HG03442 (cell line): ENCODE results near the gene BICD1.

Experiments
- ATAC-seq: cut with Tn5 transposase; IDR thresholded peaks from one replicate; pipeline ENCODE4 v1.9.1; 2021; ENCODE audit warnings: mild to moderate bottlenecking, moderate library complexity; ENCODE audit not compliant: unreplicated experiment

BICD1 gene

DNA sequence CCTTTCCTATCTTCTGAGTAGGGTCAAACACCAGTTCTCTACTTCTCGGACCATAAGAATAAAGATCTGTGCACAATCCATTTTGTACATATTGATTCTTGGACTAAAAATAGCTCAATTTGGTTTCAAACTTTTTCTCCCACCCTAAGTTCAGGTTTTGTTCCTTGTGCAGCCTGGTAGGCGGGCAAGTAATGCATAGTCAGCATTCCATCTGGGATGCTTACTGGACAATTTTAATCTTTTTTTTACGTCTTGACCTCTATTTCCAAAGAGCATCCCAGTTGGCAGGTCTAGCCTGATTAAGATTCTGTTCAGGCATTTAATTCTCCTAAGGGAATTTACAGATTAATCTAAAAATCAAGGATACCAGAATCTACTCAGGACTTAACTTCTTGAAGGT lies 126.9 kb downstream of the BICD1 start:
- ATAC-seq, result no peak

DNA sequence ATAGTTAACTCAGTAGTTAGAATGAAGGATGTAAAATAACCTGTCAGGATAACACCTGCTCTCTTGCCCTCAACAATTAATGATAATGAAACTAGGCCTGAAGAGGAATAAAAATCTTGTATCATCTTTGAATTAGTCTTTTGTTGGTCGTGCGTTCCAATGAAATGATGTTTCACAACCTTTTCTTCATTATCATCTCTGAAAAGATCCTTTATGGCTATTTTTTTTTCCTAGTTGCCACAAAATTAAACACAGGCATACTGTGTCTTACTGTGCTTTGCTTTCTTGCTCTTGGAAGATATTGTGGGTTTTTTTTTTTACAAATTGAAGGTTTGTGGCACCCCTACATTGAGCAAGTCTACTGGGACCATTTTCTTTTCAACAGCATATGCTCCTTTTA lies 128.6 kb downstream of the BICD1 start:
- no peak for ATAC-seq

GRCh38 chr12:32240162-32240561 lies 133.5 kb downstream of the BICD1 start:
- no peak for ATAC-seq

GRCh38 chr12:32240831-32241230 lies 134.2 kb downstream of the BICD1 start:
- ATAC-seq, result no peak

DNA sequence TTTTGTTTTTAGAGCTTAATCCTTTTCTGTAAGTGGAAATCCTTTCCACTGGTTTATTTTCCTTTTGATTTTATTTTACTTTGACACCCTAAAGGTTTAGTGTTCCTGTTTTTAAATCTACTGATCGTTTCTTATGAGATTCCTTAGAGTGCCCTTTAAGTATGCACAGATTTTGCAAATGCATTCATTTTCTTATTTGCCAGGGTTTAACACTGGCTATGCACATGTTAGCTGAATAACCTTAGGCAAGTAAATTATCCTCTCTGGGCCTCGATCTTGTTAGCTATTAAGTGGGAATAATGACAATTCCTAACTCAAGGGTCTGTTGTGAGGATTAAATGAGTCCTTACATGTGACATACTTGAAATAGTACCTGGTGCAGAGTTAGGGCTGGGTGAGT lies 136.0 kb downstream of the BICD1 start:
- no peak for ATAC-seq

GRCh38 chr12:32248441-32249140 lies 141.9 kb downstream of the BICD1 start:
- no peak for ATAC-seq

GRCh38 chr12:32249777-32250176 lies 143.1 kb downstream of the BICD1 start:
- ATAC-seq, result no peak

DNA sequence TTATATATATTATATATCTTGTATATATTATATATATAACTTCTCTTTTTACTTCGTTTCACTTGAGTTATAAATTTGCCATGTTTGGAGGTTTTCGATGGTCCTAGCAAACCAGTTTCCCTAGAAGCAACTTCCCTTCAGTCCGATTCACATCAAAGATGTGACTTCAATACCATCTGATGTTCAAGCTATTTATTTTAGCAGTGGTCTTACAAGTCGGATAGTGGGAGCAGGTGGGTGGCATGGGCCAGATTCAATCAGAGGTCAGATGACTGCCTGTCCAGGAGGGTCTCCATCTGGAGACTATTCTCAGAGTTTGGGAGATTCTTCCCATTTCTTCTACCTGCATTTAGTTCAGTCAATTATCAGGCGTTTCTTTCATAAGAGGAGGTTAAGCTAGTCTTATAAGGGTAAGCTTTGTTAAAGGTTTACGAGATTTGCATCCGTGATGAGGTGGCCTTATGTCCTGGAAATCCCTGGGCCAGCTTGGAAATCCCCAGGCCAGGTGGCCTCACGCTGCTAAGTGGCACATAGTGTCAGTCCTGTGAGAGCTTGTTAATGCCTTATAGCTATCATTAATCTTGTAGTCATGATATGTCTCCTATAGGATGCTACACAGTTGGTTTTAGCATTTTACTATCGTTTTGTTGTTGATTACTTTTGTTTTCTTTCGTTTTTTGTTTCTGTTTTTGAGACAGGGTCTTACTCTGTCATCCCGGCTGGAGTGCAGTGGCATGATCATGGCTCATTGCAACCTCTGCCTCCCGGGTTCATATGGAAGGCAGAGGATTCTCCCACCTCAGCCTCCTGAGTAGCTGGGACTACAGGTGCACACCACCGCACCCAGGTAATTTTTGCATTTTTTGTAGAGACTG lies 145.8 kb downstream of the BICD1 start:
- ATAC-seq, result peak; percentile 85

DNA sequence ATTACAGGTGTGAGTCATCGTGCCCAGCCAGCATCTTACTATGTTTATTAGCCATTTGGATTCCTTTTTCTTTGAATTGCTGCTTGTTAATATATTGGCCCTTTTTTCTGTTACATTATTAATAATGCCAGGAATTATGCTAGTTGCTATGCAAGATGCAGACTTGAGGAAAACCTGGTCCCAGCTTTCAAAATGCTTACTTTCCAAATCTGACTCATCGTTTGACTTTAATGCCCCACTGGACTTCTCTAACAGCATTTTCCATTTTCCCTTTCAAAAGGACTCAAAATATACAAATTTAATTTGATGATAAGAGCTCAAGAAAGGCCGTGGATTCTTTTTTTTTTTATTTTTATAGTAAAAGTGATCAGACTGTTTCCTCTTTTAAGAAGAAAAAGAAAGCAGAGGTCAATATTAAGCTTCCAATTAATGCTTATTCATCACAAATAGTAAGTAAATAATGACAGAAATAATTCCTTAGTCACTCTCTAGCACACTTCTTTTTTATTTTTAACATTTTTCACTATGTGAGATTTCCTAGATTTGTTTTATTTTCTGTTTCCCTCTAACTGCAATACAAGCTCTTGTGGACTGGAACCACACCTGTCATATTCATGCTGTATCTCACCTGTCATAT lies 146.6 kb downstream of the BICD1 start:
- peak; percentile 2 for ATAC-seq

GRCh38 chr12:32254260-32254956 lies 147.8 kb downstream of the BICD1 start:
- no peak for ATAC-seq

GRCh38 chr12:32255588-32255987 lies 148.9 kb downstream of the BICD1 start:
- ATAC-seq, result no peak

GRCh38 chr12:32257695-32258496 lies 151.2 kb downstream of the BICD1 start:
- ATAC-seq, result no peak

DNA sequence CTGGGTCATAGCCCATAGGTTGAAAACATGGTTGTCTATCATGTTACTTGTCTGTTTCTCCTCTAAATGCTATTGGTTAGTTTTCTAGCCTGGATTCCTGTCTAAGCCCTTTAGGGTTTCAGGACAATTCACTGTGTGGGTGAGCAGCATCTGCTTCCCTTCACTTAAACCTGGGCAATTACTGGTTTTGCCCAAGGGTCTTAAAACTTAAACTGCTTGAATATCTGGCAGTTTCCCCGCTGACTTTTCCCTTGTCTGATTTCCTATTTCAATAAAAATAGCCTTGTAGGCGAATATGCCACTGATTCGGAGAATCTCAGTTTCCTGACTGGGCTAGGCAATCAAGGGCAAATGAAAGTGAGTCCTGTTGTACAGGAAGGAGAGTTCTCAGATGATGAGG lies 154.0 kb downstream of the BICD1 start:
- ATAC-seq, result no peak

DNA sequence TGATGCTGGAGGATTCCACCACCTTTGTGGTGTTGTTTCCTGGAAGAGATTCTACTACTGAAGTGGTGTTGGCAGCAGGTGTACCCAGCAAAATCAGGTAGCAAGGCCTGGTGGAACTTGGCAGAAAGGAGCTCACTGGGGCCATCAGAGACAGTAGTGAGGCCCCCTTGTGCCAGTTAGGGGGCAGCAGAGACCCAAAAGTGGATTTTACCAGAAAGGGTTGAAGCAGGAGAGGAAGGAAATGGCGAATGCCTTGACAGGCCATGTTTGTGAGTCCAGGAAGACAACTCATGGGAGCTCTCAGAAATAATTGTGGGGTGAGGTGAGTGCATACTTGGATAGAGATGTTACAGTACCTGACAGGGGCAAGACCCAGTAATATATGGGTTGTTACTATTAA lies 155.0 kb downstream of the BICD1 start:
- ATAC-seq, result peak; percentile 38

GRCh38 chr12:32264961-32265360 lies 158.3 kb downstream of the BICD1 start:
- ATAC-seq, result peak; percentile 57

- no peak for ATAC-seq
Observed at GRCh38 chr12:32265456-32265855, 158.8 kb downstream of the BICD1 start.

DNA sequence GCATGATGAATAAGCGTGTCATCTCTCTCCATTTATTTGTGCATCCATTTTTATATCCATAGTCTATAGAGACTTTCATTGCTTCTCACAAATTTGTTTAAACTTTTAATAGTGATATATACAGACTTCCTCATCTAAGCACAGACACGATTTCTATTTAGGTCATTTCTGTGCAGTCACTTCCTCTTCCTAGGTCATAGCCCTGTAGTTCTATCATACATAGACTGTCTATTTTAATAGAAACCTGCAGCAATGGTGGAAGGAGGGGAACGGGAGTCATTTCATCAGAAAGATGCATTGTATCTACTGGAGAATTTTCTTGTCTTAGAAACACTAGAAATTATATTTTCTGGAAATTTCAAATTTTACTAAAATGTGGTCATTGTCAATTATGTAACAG lies 159.3 kb downstream of the BICD1 start:
- peak; percentile 77 for ATAC-seq

GRCh38 chr12:32266756-32267155 lies 160.1 kb downstream of the BICD1 start:
- no peak for ATAC-seq

GRCh38 chr12:32270818-32271710 lies 164.4 kb downstream of the BICD1 start:
- ATAC-seq, result no peak
